Limb (tissue), 2 donors: ENCODE data around the gene METTL25B.

Experiments used
- DNase-seq, 2 donors: peaks; one replicate each; pipeline ENCODE4 v3.0.0-alpha.2; 2016; ENCODE audit errors: extremely low spot score in 2 of 2

The METTL25B gene

GRCh38 chr1:156727926-156728598, at the start of gene METTL25B:
TSS of gene METTL25B (plus strand) at chr1:156728469. CDS start at chr1:156729105, 636 bp downstream.
- peak in 1 of 2 donors; percentile 74 for DNase-seq

- DNase-seq: no peak
Measured at GRCh38 chr1:156680056-156680455, 48.2 kb upstream of the METTL25B start.

GRCh38 chr1:156681196-156681960, 46.9 kb upstream of the METTL25B start:
- DNase-seq: no peak

- DNase-seq: no peak
Measured at GRCh38 chr1:156682166-156682890, 45.9 kb upstream of the METTL25B start.

GRCh38 chr1:156684227-156684782, 44.0 kb upstream of the METTL25B start:
- no peak for DNase-seq

- peak; percentile 85 to 89 for DNase-seq
Measured at GRCh38 chr1:156689035-156689952, 39.0 kb upstream of the METTL25B start.

GRCh38 chr1:156689953-156690674, 38.2 kb upstream of the METTL25B start:
- DNase-seq: peak; percentile 20 to 79

- DNase-seq: no peak
Measured at GRCh38 chr1:156690675-156691036, 37.6 kb upstream of the METTL25B start.

- DNase-seq: no peak
Measured at GRCh38 chr1:156691191-156691590, 37.1 kb upstream of the METTL25B start.

GRCh38 chr1:156691665-156692440, 36.4 kb upstream of the METTL25B start:
- peak in 1 of 2 donors; percentile 59 for DNase-seq

- peak in 1 of 2 donors; percentile 59 for DNase-seq
Measured at GRCh38 chr1:156692441-156692924, 35.8 kb upstream of the METTL25B start.

GRCh38 chr1:156692925-156693847, 35.1 kb upstream of the METTL25B start:
- peak; percentile 24 to 78 for DNase-seq

GRCh38 chr1:156693848-156694689, 34.2 kb upstream of the METTL25B start:
- no peak for DNase-seq

- no peak for DNase-seq
Measured at GRCh38 chr1:156694690-156694962, 33.6 kb upstream of the METTL25B start.

GRCh38 chr1:156696755-156697154, 31.5 kb upstream of the METTL25B start:
- DNase-seq: no peak

GRCh38 chr1:156697481-156697880, 30.8 kb upstream of the METTL25B start:
- DNase-seq: no peak

- DNase-seq: no peak
Measured at GRCh38 chr1:156698995-156699394, 29.3 kb upstream of the METTL25B start.
